GM23248 (cell line): ENCODE measurements around the gene POU2AF1.

Experiments
- EZH2 ChIP-seq: fragments of 200-600 bp; sonication (generic); IDR thresholded peaks from 2 replicates; pipeline ENCODE4 v1.6.1; 2018; ENCODE audit warnings: antibody characterized with exemption, mild to moderate bottlenecking; ENCODE audit not compliant: insufficient read depth, poor library complexity, severe bottlenecking
- EZH2phosphoT487 ChIP-seq: fragments of 200-600 bp; sonication (generic); IDR thresholded peaks from 2 replicates; pipeline ENCODE4 v1.6.1; 2018; ENCODE audit warnings: antibody characterized with exemption, moderate library complexity, mild to moderate bottlenecking, low read depth; ENCODE audit not compliant: insufficient read depth

- TF ChIP-seq EZH2 (no peak), EZH2phosphoT487 (no peak)
Observed at GRCh38 chr11:111382451-111382850, 3.4 kb upstream of the POU2AF1 start.
